GM10248 (cell line): ENCODE measurements around the gene CCDC57.

ENCODE experiments used
- CTCF ChIA-PET: fragments of 300-600 bp; sonication (Branson Sonifier 250); formaldehyde crosslinking; extraction: SDS; loops from one replicate; lab custom pipeline; 2021; ENCODE audit warnings: antibody characterized with exemption; lab: Yijun Ruan, JAX
- POLR2A ChIA-PET: fragments of 350-650 bp; sonication (Branson Sonifier 250); formaldehyde crosslinking; extraction: SDS; loops from one replicate; lab custom pipeline; 2020; ENCODE audit warnings: antibody characterized with exemption; lab: Yijun Ruan, JAX
- DNase-seq: peaks from one replicate; pipeline ENCODE4 v3.0.0; 2012; ENCODE audit errors: extremely low spot score
- TF ChIP-seq, protein P1 (sequence below): IDR thresholded peaks from 2 replicates; pipeline ENCODE4 v1.5.1; 2012; ENCODE audit warnings: mild to moderate bottlenecking, low read depth; ENCODE audit errors: extremely low read depth, missing control alignments, control extremely low read depth

Gene CCDC57

GRCh38 chr17:82070611-82071010, 142.0 kb downstream of the CCDC57 start:
- CTCF ChIA-PET, result interaction anchor here (1.2 kb wide), 1 partner anchor 130 kb away, joined by 3 read pairs; no protein-coding TSS in a partner anchor
- POLR2A ChIA-PET, result no interaction called here
- TF ChIP-seq, protein P1, sequence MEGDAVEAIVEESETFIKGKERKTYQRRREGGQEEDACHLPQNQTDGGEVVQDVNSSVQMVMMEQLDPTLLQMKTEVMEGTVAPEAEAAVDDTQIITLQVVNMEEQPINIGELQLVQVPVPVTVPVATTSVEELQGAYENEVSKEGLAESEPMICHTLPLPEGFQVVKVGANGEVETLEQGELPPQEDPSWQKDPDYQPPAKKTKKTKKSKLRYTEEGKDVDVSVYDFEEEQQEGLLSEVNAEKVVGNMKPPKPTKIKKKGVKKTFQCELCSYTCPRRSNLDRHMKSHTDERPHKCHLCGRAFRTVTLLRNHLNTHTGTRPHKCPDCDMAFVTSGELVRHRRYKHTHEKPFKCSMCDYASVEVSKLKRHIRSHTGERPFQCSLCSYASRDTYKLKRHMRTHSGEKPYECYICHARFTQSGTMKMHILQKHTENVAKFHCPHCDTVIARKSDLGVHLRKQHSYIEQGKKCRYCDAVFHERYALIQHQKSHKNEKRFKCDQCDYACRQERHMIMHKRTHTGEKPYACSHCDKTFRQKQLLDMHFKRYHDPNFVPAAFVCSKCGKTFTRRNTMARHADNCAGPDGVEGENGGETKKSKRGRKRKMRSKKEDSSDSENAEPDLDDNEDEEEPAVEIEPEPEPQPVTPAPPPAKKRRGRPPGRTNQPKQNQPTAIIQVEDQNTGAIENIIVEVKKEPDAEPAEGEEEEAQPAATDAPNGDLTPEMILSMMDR, result no peak
- DNase-seq, result no peak

DNA sequence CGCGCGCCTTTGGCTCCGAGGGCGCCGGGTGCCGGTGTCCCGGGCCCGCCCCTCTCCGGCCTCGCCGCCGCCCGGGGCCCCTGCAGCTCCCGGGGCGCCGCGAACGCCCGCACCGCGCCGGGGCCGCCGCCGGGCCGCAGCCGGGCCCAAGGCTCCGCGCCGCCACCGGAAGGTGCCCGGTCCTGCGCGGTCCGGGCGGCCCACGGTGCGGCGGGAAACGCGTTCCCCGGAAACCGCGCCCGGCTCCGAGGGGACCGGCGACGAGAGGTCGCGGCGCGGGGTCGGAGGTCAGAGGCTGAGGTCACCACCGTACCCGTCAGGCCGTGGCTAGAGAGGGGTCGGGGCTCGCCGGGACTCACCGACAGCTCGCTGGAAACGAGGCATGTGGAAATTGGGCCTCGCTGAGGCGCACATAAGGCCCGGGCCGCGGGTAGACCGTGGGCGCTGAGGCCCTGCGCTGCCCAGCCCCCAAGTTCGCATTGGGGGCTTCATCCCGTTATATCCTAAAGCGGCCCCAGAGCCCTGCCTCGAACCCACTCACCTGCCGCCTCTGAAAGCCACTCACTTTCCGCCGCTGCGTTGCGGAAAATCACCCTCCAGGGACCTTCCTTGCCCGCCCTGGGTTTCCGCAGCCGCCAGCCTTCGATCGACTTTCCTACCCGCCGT, 146.9 kb downstream of the CCDC57 start, which contains the start of gene DUS1L:
TSS of gene DUS1L (minus strand) at position 167 of the 666 bp plus-strand sequence. CDS start 745 bp downstream, outside the sequence.
- CTCF ChIA-PET, result interaction anchor here (1.0 to 2.1 kb wide), 5 partner anchors 9 to 141 kb away, joined by 3 to 6 read pairs (median 5); partner anchors contain the start of gene DCXR
- POLR2A ChIA-PET, result no interaction called here
- TF ChIP-seq, protein P1, result no peak
- DNase-seq, result peak; percentile 92

- ChIA-PET POLR2A (no interaction called here), CTCF (interaction anchor here (1.7 to 2.1 kb wide), 3 partner anchors 8 to 106 kb away, joined by 5 to 6 read pairs (median 5); no protein-coding TSS in a partner anchor)
- no peak for DNase-seq
- TF ChIP-seq, protein P1, result no peak
Measured at GRCh38 chr17:82065193-82065637, 147.4 kb downstream of the CCDC57 start.

- no peak for DNase-seq
- CTCF ChIA-PET, result interaction anchor here (0.9 to 2.1 kb wide), 4 partner anchors 7 to 105 kb away, joined by 3 to 5 read pairs (median 4); no protein-coding TSS in a partner anchor
- POLR2A ChIA-PET, result no interaction called here
- TF ChIP-seq, protein P1, result no peak
Measured at GRCh38 chr17:82064433-82065192, 148.0 kb downstream of the CCDC57 start.

DNA sequence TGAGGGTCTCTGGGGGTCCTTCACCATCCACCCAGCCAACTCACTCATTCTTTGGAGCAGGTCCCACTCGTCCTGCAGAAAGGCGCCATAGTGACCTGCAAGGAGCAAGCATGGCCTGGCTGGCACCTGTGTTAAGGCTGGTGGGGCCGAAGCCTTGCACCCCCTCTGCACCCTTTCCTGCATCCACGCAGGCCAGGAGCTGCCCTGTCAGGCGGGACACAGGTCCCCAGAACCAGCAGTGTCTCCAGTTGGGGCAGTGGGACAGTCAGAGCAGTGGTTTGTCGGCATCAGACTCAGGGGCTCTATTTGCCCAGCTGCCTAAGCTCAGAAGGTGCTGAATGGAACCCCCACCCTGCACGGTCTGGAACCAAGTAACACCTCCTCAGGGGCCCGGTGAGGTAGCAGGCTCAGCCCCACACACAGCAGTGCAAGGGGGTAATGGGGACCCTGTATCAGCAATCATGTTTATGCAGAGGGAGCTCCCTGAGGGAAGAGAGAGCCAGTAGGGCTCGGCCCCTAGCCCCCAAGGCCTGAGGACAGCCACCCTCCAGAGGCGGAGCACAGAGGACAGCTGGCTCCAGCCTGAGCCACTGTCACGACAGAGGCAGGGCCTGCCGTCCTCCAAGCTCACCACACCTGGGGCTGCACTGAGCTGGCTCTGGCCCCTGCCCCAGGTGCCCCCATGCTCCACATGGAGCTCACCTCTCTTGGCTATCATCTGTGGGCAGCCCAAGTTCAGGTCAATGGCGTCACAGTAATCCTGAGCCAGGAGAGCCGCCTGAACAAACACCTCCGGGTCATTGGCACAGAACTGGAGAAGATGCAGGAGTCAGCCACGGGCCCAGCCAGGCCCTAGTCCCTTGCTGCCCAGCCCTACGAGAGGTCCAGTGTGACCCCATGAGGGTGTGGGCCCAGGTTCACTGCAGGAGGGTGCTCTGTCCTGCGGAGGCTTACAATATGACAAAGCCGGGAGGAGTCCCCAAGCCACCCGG, 148.9 kb downstream of the CCDC57 start:
- POLR2A ChIA-PET, result interaction anchor here (0.5 kb wide), 1 partner anchor 169 kb away, joined by 3 read pairs; no protein-coding TSS in a partner anchor
- no peak for DNase-seq

More for the DNA sequence above, 148.9 kb downstream of the CCDC57 start:
- TF ChIP-seq, protein P1, result no peak
- CTCF ChIA-PET, result interaction anchor here (0.9 to 1.4 kb wide), 3 partner anchors 19 to 104 kb away, joined by 3 to 4 read pairs (median 3); no protein-coding TSS in a partner anchor
